HepG2 (cell line): ENCODE data around the gene FAM217B. TPM values are rescaled to one million over a fixed set of nuclear protein-coding genes. Genes with fewer than 3 reads are reported as not detected.
A peak's percentile ranks its signal among the peaks of the same experiment; 100 is the strongest.

ENCODE experiments used
- CHD4 ChIP-seq: fragments of 200-600 bp; sonication (generic); IDR thresholded peaks from 2 replicates; pipeline ENCODE4 v1.7.0; 2017; ENCODE audit warnings: mild to moderate bottlenecking, low read length, borderline replicate concordance
- ELF1 ChIP-seq: sonication (generic); formaldehyde crosslinking; IDR thresholded peaks from 2 replicates; pipeline ENCODE4 v1.4.0; 2020; ENCODE audit warnings: missing genetic modification reagents
- ISX ChIP-seq: sonication (generic); formaldehyde crosslinking; conservative IDR thresholded peaks from 2 replicates; pipeline ENCODE4 v1.5.0; 2020; ENCODE audit warnings: missing genetic modification reagents
- MAFF ChIP-seq: IDR thresholded peaks from 2 replicates; pipeline ENCODE4 v1.6.1; 2011; ENCODE audit warnings: low read depth, low read length, improper control_type of control experiment
- MED1 ChIP-seq: sonication (generic); formaldehyde crosslinking; IDR thresholded peaks from 2 replicates; pipeline ENCODE4 v1.4.0; 2020; ENCODE audit warnings: missing genetic modification reagents
- MEIS2 ChIP-seq: sonication (generic); formaldehyde crosslinking; IDR thresholded peaks from 2 replicates; pipeline ENCODE4 v1.9.0; 2021; ENCODE audit warnings: mild to moderate bottlenecking, missing genetic modification reagents
- NFE2L1 ChIP-seq: sonication (generic); formaldehyde crosslinking; IDR thresholded peaks from 2 replicates; pipeline ENCODE4 v1.4.0; 2020; ENCODE audit warnings: missing genetic modification reagents, mild to moderate bottlenecking, borderline replicate concordance
- PAF1 ChIP-seq: IDR thresholded peaks from 2 replicates; pipeline ENCODE4 v1.6.1; 2016; ENCODE audit warnings: missing genetic modification reagents, missing compliant biosample characterization
- REL ChIP-seq: sonication (generic); formaldehyde crosslinking; conservative IDR thresholded peaks from 2 replicates; pipeline ENCODE4 v1.8.0; 2022; ENCODE audit warnings: mild to moderate bottlenecking, missing genetic modification reagents, moderate library complexity
- RFX1 ChIP-seq: fragments of 450-650 bp; IDR thresholded peaks from 2 replicates; pipeline ENCODE4 v1.6.1; 2017
- SIN3A ChIP-seq: IDR thresholded peaks from 2 replicates; pipeline ENCODE4 v1.6.1; 2011; ENCODE audit warnings: low read depth, mild to moderate bottlenecking, control low read depth, low read length, borderline replicate concordance
- SOX13 ChIP-seq, 3 experiments: fragments of 450-650 bp in 1 of 3; sonication (generic) in 1 of 3; formaldehyde crosslinking in 1 of 3; IDR thresholded peaks in 2 of 3; conservative IDR thresholded peaks in 1 of 3; 2 replicates each; pipeline versions ENCODE4 v1.5.0 to v1.6.1; 2016 to 2020; ENCODE audit warnings: antibody characterized with exemption in 1 of 3, mild to moderate bottlenecking in 1 of 3, missing compliant biosample characterization in 1 of 3, missing genetic modification reagents in 1 of 3, moderate library complexity in 1 of 3
- ZBTB21 ChIP-seq: sonication (generic); formaldehyde crosslinking; IDR thresholded peaks from 2 replicates; pipeline ENCODE4 v1.4.0; 2020; ENCODE audit warnings: missing genetic modification reagents
- ZNF34 ChIP-seq: sonication (generic); formaldehyde crosslinking; IDR thresholded peaks from 2 replicates; pipeline ENCODE4 v1.4.0; 2020; ENCODE audit warnings: mild to moderate bottlenecking, missing genetic modification reagents, borderline replicate concordance
- ZNF672 ChIP-seq: sonication (generic); formaldehyde crosslinking; IDR thresholded peaks from 2 replicates; pipeline ENCODE4 v1.8.1; 2022; ENCODE audit warnings: missing genetic modification reagents
- ZNF788 ChIP-seq: sonication (generic); formaldehyde crosslinking; IDR thresholded peaks from 2 replicates; pipeline ENCODE4 v1.5.0; 2020; ENCODE audit warnings: mild to moderate bottlenecking, missing genetic modification reagents, borderline replicate concordance
- polyA plus RNA-seq, 8 experiments: library from polyadenylated mRNA; depleted of rRNA in 3 of 8; stranded (reverse) in 7 of 8; unstranded in 1 of 8; fragments of >200 nt; fragmentation: Illumina TruSeq in 4 of 8; extraction: Trizol in 4 of 8; gene quantifications; 2 replicates each; pipeline versions ENCODE4 v1.2.1 to v1.2.3, GENCODE V29; 2011 to 2016; ENCODE audit warnings: low read depth in 4 of 8, missing spikeins in 1 of 8, mixed read lengths in 1 of 8; ENCODE audit not compliant: insufficient read depth in 1 of 8
- total RNA-seq, 5 experiments: library from RNA; depleted of rRNA; stranded (reverse); fragments of >200 nt; fragmentation: Illumina TruSeq; extraction: Trizol; gene quantifications; 2 replicates each; pipeline ENCODE4 v1.2.3, GENCODE V29; 2016; ENCODE audit warnings: low read depth in 1 of 5
- TF ChIP-seq, protein P1 (sequence below): sonication (generic); formaldehyde crosslinking; IDR thresholded peaks from 2 replicates; pipeline ENCODE4 v1.4.0; 2020; ENCODE audit warnings: missing genetic modification reagents, low read depth, mild to moderate bottlenecking, borderline replicate concordance
- TF ChIP-seq, protein P2 (sequence below): sonication (generic); formaldehyde crosslinking; IDR thresholded peaks from 2 replicates; pipeline ENCODE4 v1.5.0; 2020; ENCODE audit warnings: mild to moderate bottlenecking, missing genetic modification reagents, moderate library complexity
- TF ChIP-seq, protein P3 (sequence below): IDR thresholded peaks from 2 replicates; pipeline ENCODE4 v1.6.1; 2012; ENCODE audit warnings: low read depth, low read length, improper control_type of control experiment
- TF ChIP-seq, protein P4 (sequence below): sonication (generic); formaldehyde crosslinking; IDR thresholded peaks from 2 replicates; pipeline ENCODE4 v1.8.0; 2022; ENCODE audit warnings: mild to moderate bottlenecking, missing genetic modification reagents; ENCODE audit not compliant: insufficient replicate concordance
- TF ChIP-seq, protein P5 (sequence below): sonication (generic); formaldehyde crosslinking; IDR thresholded peaks from 2 replicates; pipeline ENCODE4 v1.5.0; 2020; ENCODE audit warnings: missing genetic modification reagents

The FAM217B gene
- total and polyA plus RNA-seq, 2 of the 13 experiments (the other 11 are each of a cell fraction or from before 2014, with no cell fraction given) = 11.1 to 14.3 TPM

DNA sequence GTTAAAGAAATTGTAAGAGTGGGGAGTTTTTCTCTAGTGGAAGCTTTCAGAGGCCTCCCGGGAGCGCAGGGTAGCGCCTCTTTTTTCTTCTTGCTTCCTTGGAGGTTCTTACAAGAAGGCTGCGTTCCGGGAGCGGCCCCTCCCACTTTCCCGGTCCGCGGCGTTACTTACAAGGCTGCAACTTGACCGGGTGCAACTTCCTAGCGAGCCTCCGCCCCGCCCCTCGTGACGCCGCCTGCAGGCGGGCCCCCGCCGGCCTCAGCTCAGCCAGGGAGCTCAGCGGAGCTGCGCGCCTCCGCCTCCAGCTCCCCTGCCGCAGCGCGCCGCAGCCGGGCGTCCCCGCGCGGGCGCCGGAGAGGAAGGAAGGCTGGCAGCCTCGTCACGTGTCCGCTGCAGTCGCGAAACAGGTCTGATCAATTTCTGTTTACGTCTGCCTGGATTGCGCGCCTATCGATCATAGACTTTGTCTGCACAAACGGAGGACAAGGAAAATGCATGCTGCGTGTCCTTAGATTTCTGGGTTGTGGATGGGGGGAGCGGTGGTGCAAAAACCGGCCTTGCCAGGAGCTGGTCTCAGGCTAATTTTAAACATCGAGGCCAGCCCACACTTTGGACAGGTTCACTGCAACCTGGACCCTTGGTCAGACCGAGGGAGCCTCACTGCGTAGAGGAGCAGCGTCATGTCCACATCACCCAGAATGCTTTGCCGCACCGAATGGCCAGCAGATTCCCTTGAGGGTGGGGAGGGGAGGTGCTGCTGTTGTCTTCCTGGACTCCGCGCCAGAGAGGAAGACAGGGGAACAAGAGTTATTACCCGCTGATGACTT is at the start of gene FAM217B, which contains the start of gene PPP1R3D (continued):
- TF ChIP-seq, protein P1, sequence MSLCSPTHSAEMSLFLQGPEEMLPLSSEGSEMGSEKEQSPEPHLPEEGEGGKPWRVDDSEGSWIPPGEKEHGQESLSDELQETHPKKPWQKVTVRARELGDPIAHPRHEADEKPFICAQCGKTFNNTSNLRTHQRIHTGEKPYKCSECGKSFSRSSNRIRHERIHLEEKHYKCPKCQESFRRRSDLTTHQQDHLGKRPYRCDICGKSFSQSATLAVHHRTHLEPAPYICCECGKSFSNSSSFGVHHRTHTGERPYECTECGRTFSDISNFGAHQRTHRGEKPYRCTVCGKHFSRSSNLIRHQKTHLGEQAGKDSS (CRISPR knock-in tag) = no peak; the same call in 1 of the 2 replicates
- peak; percentile 78 for TF ChIP-seq ELF1 (CRISPR knock-in tag)
- peak; percentile 74; the same call in 1 of the 2 replicates for TF ChIP-seq MEIS2
- TF ChIP-seq, protein P2, sequence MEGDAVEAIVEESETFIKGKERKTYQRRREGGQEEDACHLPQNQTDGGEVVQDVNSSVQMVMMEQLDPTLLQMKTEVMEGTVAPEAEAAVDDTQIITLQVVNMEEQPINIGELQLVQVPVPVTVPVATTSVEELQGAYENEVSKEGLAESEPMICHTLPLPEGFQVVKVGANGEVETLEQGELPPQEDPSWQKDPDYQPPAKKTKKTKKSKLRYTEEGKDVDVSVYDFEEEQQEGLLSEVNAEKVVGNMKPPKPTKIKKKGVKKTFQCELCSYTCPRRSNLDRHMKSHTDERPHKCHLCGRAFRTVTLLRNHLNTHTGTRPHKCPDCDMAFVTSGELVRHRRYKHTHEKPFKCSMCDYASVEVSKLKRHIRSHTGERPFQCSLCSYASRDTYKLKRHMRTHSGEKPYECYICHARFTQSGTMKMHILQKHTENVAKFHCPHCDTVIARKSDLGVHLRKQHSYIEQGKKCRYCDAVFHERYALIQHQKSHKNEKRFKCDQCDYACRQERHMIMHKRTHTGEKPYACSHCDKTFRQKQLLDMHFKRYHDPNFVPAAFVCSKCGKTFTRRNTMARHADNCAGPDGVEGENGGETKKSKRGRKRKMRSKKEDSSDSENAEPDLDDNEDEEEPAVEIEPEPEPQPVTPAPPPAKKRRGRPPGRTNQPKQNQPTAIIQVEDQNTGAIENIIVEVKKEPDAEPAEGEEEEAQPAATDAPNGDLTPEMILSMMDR (CRISPR knock-in tag) = peak; percentile 57
- TF ChIP-seq RFX1 = no peak
- no peak for TF ChIP-seq PAF1 (CRISPR knock-in tag)
- TF ChIP-seq SOX13 (IDR thresholded peaks at IDR 0.05) = no peak; the same call in 1 of the 2 replicates
- no peak; a peak in 1 of 4 replicates for TF ChIP-seq SOX13 (CRISPR knock-in tag; conservative IDR thresholded peaks at IDR 0.05 in 1 of 2, IDR thresholded peaks at IDR 0.05 in 1 of 2)
- TF ChIP-seq, protein P3, sequence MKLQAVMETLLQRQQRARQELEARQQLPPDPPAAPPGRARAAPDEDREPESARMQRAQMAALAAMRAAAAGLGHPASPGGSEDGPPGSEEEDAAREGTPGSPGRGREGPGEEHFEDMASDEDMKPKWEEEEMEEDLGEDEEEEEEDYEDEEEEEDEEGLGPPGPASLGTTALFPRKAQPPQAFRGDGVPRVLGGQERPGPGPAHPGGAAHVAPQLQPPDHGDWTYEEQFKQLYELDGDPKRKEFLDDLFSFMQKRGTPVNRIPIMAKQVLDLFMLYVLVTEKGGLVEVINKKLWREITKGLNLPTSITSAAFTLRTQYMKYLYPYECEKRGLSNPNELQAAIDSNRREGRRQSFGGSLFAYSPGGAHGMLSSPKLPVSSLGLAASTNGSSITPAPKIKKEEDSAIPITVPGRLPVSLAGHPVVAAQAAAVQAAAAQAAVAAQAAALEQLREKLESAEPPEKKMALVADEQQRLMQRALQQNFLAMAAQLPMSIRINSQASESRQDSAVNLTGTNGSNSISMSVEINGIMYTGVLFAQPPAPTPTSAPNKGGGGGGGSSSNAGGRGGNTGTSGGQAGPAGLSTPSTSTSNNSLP = peak; percentile 72
- peak; percentile 73; the same call in 1 of the 2 replicates for TF ChIP-seq SIN3A
- TF ChIP-seq ZBTB21 = peak; percentile 66
- peak; percentile 97; the same call in 1 of the 2 replicates for TF ChIP-seq ZNF672
- peak; percentile 74; the same call in 1 of the 2 replicates for TF ChIP-seq REL
- TF ChIP-seq, protein P4, sequence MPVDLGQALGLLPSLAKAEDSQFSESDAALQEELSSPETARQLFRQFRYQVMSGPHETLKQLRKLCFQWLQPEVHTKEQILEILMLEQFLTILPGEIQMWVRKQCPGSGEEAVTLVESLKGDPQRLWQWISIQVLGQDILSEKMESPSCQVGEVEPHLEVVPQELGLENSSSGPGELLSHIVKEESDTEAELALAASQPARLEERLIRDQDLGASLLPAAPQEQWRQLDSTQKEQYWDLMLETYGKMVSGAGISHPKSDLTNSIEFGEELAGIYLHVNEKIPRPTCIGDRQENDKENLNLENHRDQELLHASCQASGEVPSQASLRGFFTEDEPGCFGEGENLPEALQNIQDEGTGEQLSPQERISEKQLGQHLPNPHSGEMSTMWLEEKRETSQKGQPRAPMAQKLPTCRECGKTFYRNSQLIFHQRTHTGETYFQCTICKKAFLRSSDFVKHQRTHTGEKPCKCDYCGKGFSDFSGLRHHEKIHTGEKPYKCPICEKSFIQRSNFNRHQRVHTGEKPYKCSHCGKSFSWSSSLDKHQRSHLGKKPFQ = peak; percentile 11
- peak; percentile 56; the same call in 1 of the 2 replicates for TF ChIP-seq ISX (CRISPR knock-in tag)
- TF ChIP-seq NFE2L1 (CRISPR knock-in tag) = peak; percentile 59; the same call in 1 of the 2 replicates
- no peak for TF ChIP-seq MAFF
- TF ChIP-seq MED1 (CRISPR knock-in tag) = peak; percentile 14
- peak; percentile 97 for TF ChIP-seq ZNF34 (CRISPR knock-in tag)
- TF ChIP-seq, protein P5, sequence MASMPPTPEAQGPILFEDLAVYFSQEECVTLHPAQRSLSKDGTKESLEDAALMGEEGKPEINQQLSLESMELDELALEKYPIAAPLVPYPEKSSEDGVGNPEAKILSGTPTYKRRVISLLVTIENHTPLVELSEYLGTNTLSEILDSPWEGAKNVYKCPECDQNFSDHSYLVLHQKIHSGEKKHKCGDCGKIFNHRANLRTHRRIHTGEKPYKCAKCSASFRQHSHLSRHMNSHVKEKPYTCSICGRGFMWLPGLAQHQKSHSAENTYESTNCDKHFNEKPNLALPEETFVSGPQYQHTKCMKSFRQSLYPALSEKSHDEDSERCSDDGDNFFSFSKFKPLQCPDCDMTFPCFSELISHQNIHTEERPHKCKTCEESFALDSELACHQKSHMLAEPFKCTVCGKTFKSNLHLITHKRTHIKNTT (CRISPR knock-in tag) = no peak
- peak; percentile 64; the same call in 1 of the 2 replicates for TF ChIP-seq CHD4
- peak; percentile 46; the same call in 1 of the 2 replicates for TF ChIP-seq ZNF788 (CRISPR knock-in tag)
